K562 (cell line): Measurements from ENCODE around the gene FBXL2. TPM values are rescaled to one million over a fixed set of nuclear protein-coding genes. Genes with fewer than 3 reads are reported as not detected.

Source experiments
- ATAC-seq: fragments of 200-7000 bp; cut with Tn5 transposase; 3 replicates; pipeline ENCODE4 v1.9.1; 2020; ENCODE audit warnings: moderate library complexity
- BruUV-seq: library from RNA; stranded (reverse); fragments of 400-500 nt; replicated peaks from 2 replicates; lab custom pipeline; 2021; lab: Mats Ljungman, UMichigan
- CTCF ChIA-PET: fragments of 300-600 bp; formaldehyde crosslinking; extraction: SDS; loops from one replicate; lab custom pipeline; 2021; ENCODE audit warnings: low intra/inter-chr PET ratio; lab: Yijun Ruan, JAX
- POLR2A ChIA-PET: fragments of 300-600, 350-650 bp; sonication (Branson Sonifier 250); formaldehyde crosslinking; extraction: SDS; loops from one replicate; lab custom pipeline; 2021; ENCODE audit warnings: antibody characterized with exemption, inconsistent platforms; lab: Yijun Ruan, JAX
- DNase-seq, 4 experiments: peaks; one replicate each; pipeline versions ENCODE4 v3.0.0 to v3.0.0-alpha.2; 2011 to 2018; ENCODE audit warnings: low spot score in 3 of 4, mixed read lengths in 3 of 4; ENCODE audit errors: extremely low read depth in 1 of 4
- FAIRE-seq: peaks from 2 replicates; lab custom pipeline; 2011; peaks lifted over from hg19 to GRCh38; lab: Jason Lieb, UNC
- H2AFZ ChIP-seq: 2 replicates; pipeline ENCODE4 v1.6.0; 2011; ENCODE audit warnings: low read depth, low read length, control low read depth, inconsistent platforms
- H3K27ac ChIP-seq: fragments of 200-600 bp; 3 replicates; pipeline ENCODE4 v1.8.0; 2011; ENCODE audit warnings: low read depth, mild to moderate bottlenecking, control low read depth, inconsistent platforms, low read length, moderate library complexity, mixed read lengths; ENCODE audit errors: extremely low read depth
- H3K27me3 ChIP-seq, 2 experiments: fragments of 300-600 bp in 1 of 2; 2 replicates in 1 of 2; 3 replicates in 1 of 2; pipeline versions ENCODE4 v1.6.0 to v1.8.0; 2011; ENCODE audit warnings: inconsistent platforms in 2 of 2, low read length in 2 of 2, mild to moderate bottlenecking in 1 of 2, mixed read lengths in 1 of 2, moderate library complexity in 1 of 2; ENCODE audit not compliant: control insufficient read depth in 2 of 2, insufficient read depth in 2 of 2
- H3K36me3 ChIP-seq: fragments of 300-600 bp; 3 replicates; pipeline ENCODE4 v1.8.0; 2011; ENCODE audit warnings: mild to moderate bottlenecking, low read length, inconsistent platforms; ENCODE audit not compliant: control insufficient read depth, insufficient read depth
- H3K4me1 ChIP-seq, 2 experiments: fragments of 200-600 bp in 1 of 2; replicated peaks in 1 of 2; 2 replicates in 1 of 2; 3 replicates in 1 of 2; pipeline versions ENCODE4 v1.5.1 to v1.8.0; 2011; ENCODE audit warnings: inconsistent platforms in 2 of 2, low read length in 2 of 2, mild to moderate bottlenecking in 1 of 2, mixed read lengths in 1 of 2, moderate library complexity in 1 of 2; ENCODE audit not compliant: control insufficient read depth in 2 of 2, insufficient read depth in 2 of 2
- H3K4me2 ChIP-seq: 2 replicates; pipeline ENCODE4 v1.6.1; 2011; ENCODE audit warnings: low read length, control low read depth, inconsistent platforms, mixed read lengths; ENCODE audit not compliant: insufficient read depth
- H3K4me3 ChIP-seq: fragments of 200-600 bp; sonication (generic), shearing (Covaris generic); 2 replicates; pipeline ENCODE4 v1.5.1; 2016; ENCODE audit warnings: control low read depth, inconsistent platforms
- H3K79me2 ChIP-seq: fragments of 200-600 bp; 3 replicates; pipeline ENCODE4 v1.8.0; 2011; ENCODE audit warnings: low read length, inconsistent platforms; ENCODE audit not compliant: control insufficient read depth, insufficient read depth
- H3K9ac ChIP-seq, 2 experiments: 2 replicates each; pipeline versions ENCODE4 v1.6.0 to v1.6.1; 2011; ENCODE audit warnings: low read depth in 2 of 2, low read length in 2 of 2, control low read depth in 1 of 2, inconsistent platforms in 1 of 2, mild to moderate bottlenecking in 1 of 2, mixed read lengths in 1 of 2; ENCODE audit not compliant: insufficient read depth in 1 of 2
- H3K9me1 ChIP-seq: one replicate; pipeline ENCODE4 v1.6.0; 2011; ENCODE audit warnings: inconsistent platforms, mild to moderate bottlenecking, low read length, moderate library complexity; ENCODE audit not compliant: control insufficient read depth, insufficient read depth
- H3K9me3 ChIP-seq: replicated peaks from 2 replicates; pipeline ENCODE4 v1.5.1; 2011; ENCODE audit warnings: low read depth, low read length, inconsistent platforms; ENCODE audit not compliant: control insufficient read depth, insufficient read depth
- H4K20me1 ChIP-seq: replicated peaks from 2 replicates; pipeline ENCODE4 v1.6.1; 2011; ENCODE audit warnings: low read length, inconsistent platforms, mixed read lengths; ENCODE audit not compliant: control insufficient read depth, insufficient read depth
- ARID2 ChIP-seq: fragments of 450-650 bp; IDR thresholded peaks from 2 replicates; pipeline ENCODE4 v1.6.1; 2017; ENCODE audit warnings: antibody characterized with exemption, mild to moderate bottlenecking
- CHD2 ChIP-seq: IDR thresholded peaks from 2 replicates; pipeline ENCODE4 v1.6.1; 2011; ENCODE audit warnings: low read depth, low read length
- CREB3L1 ChIP-seq: fragments of 450-650 bp; IDR thresholded peaks from 2 replicates; pipeline ENCODE4 v1.6.1; 2014; ENCODE audit warnings: low read depth, mild to moderate bottlenecking, moderate library complexity, borderline replicate concordance
- EHMT2 ChIP-seq: fragments of 450-650 bp; IDR thresholded peaks from 2 replicates; pipeline ENCODE4 v1.6.1; 2018; ENCODE audit warnings: antibody characterized with exemption
- ELF4 ChIP-seq: fragments of 450-650 bp; formaldehyde crosslinking; IDR thresholded peaks from 2 replicates; pipeline ENCODE4 v1.4.0; 2022; ENCODE audit warnings: missing genetic modification characterization
- EZH2 ChIP-seq: IDR thresholded peaks from 2 replicates; pipeline ENCODE4 v1.6.1; 2012; ENCODE audit warnings: low read depth, mild to moderate bottlenecking, inconsistent platforms, low read length, borderline replicate concordance
- GATAD2B ChIP-seq: fragments of 450-650 bp; IDR thresholded peaks from 2 replicates; pipeline ENCODE4 v1.6.1; 2017; ENCODE audit warnings: mild to moderate bottlenecking, borderline replicate concordance
- HDAC1 ChIP-seq, 2 experiments: fragments of 450-650 bp; IDR thresholded peaks; 2 replicates each; pipeline ENCODE4 v1.6.1; 2016 to 2017; ENCODE audit warnings: inconsistent platforms in 1 of 2, mild to moderate bottlenecking in 1 of 2, moderate library complexity in 1 of 2
- HMGXB4 ChIP-seq: sonication (generic); formaldehyde crosslinking; IDR thresholded peaks from 2 replicates; pipeline ENCODE4 v1.8.1; 2023; ENCODE audit warnings: mild to moderate bottlenecking, missing genetic modification reagents
- MYBL2 ChIP-seq, 2 experiments: fragments of 450-650 bp in 1 of 2; sonication (generic) in 1 of 2; formaldehyde crosslinking in 1 of 2; IDR thresholded peaks; 2 replicates each; pipeline versions ENCODE4 v1.6.1 to v1.8.1; 2017 to 2022; ENCODE audit warnings: borderline replicate concordance in 1 of 2, inconsistent platforms in 1 of 2, low read depth in 1 of 2, mild to moderate bottlenecking in 1 of 2, missing genetic modification reagents in 1 of 2, moderate library complexity in 1 of 2
- NCOR1 ChIP-seq: fragments of 450-650 bp; IDR thresholded peaks from 2 replicates; pipeline ENCODE4 v1.6.1; 2016; ENCODE audit warnings: mild to moderate bottlenecking, moderate library complexity
- POU5F1 ChIP-seq: fragments of 150-350 bp; IDR thresholded peaks from 2 replicates; pipeline ENCODE4 v1.6.1; 2014; ENCODE audit warnings: borderline replicate concordance, low read length, low read depth, mild to moderate bottlenecking; ENCODE audit not compliant: partially characterized antibody
- PTBP1 ChIP-seq: fragments of 200-400 bp; formaldehyde crosslinking; IDR thresholded peaks from 2 replicates; pipeline ENCODE4 v1.6.1; 2017; ENCODE audit warnings: low read depth, low read length
- RCOR1 ChIP-seq, 2 experiments: IDR thresholded peaks; 2 replicates each; pipeline ENCODE4 v1.6.1; 2012; ENCODE audit warnings: low read depth in 2 of 2, low read length in 2 of 2, borderline replicate concordance in 1 of 2, improper control_type of control experiment in 1 of 2
- SAP30 ChIP-seq: fragments of 200-600 bp; sonication (generic); IDR thresholded peaks from 2 replicates; pipeline ENCODE4 v1.6.1; 2012; ENCODE audit warnings: borderline replicate concordance, low read depth, mild to moderate bottlenecking, moderate library complexity, low read length, control low read depth, inconsistent platforms; ENCODE audit not compliant: insufficient read depth, poor library complexity, severe bottlenecking
- SIN3A ChIP-seq, 2 experiments: fragments of 150-350 bp in 1 of 2; IDR thresholded peaks; 2 replicates each; pipeline ENCODE4 v1.6.1; 2011 to 2016; ENCODE audit warnings: borderline replicate concordance in 2 of 2, low read depth in 2 of 2, low read length in 2 of 2, mild to moderate bottlenecking in 2 of 2, moderate library complexity in 2 of 2; ENCODE audit not compliant: control insufficient read depth in 1 of 2
- ZNF134 ChIP-seq: fragments of 250-450 bp; sonication (Bioruptor Pico); conservative IDR thresholded peaks from 2 replicates; pipeline ENCODE4 v1.4.0; 2020
- ZNF217 ChIP-seq: sonication (generic); formaldehyde crosslinking; IDR thresholded peaks from 2 replicates; pipeline ENCODE4 v1.8.0; 2022; ENCODE audit warnings: mild to moderate bottlenecking, missing genetic modification reagents
- ZNF583 ChIP-seq: fragments of 250-450 bp; sonication (Bioruptor Pico); IDR thresholded peaks from 2 replicates; pipeline ENCODE4 v1.4.0; 2020
- WGBS: fragments of 100-300 bp; shearing (Covaris generic); methylation state at CpG from one replicate; pipeline ENCODE4 v1.1.6; 2016; ENCODE audit warnings: low coverage, mixed read lengths; ENCODE audit not compliant: insufficient coverage; ENCODE audit errors: missing lambda C conversion rate; 5-methylcytosine and 5-hydroxymethylcytosine counted together
- in situ Hi-C: fragments of 300-500 bp; cut with MboI; formaldehyde crosslinking; loops from 4 replicates; pipeline ENCODE4 v1.15.0; 2018; ENCODE audit warnings: inconsistent platforms, mixed read lengths
- intact Hi-C: fragments of 100-400 bp; cut with micrococcal nuclease; formaldehyde crosslinking; loops from 2 replicates; pipeline ENCODE4 v1.14.2; 2022
- polyA plus RNA-seq, 8 experiments: library from polyadenylated mRNA; depleted of rRNA in 4 of 8; stranded (reverse) in 5 of 8; unstranded in 3 of 8; fragments of >200 nt; fragmentation: Nextera tagmentation in 2 of 8; fragmentation: Illumina TruSeq in 1 of 8; extraction: Ambion mirVana in 2 of 8; extraction: Trizol in 1 of 8; gene quantifications; 2 replicates each; pipeline versions ENCODE4 v1.2.1 to v1.2.3, GENCODE V29; 2011 to 2014; ENCODE audit warnings: inconsistent platforms in 1 of 8, missing spikeins in 1 of 8
- total RNA-seq, 7 experiments: library from RNA; depleted of rRNA in 6 of 7; stranded (reverse); fragments of >200 nt in 6 of 7; fragmentation: Illumina TruSeq in 2 of 7; extraction: Trizol in 2 of 7; gene quantifications; 2 replicates each; pipeline versions ENCODE4 v1.2.1 to v1.2.3, GENCODE V29; 2011 to 2021; ENCODE audit warnings: low replicate concordance in 1 of 7

Gene FBXL2
- total and polyA plus RNA-seq, 9 of the 15 experiments (the other 6 are each of a cell fraction or from before 2014, with no cell fraction given): 1.3 to 6.9 (median 1.9) TPM

GRCh38 chr3:33229066-33229465 lies 48.2 kb upstream of the FBXL2 start:
- Histone ChIP-seq H3K4me1 (peaks cover 0 to 3% of the 10 kb centered on the region in 2 experiments; a peak in 1 of 5 replicates), H3K79me2 (no peaks in the 10 kb centered on the region), H3K27me3 (peaks cover 3 to 7% of the 10 kb centered on the region in 2 experiments; a peak in 2 of 5 replicates), H3K9me3 (no peaks in the 10 kb centered on the region), H3K27ac (no peak overlapping the region), H3K4me3 (no peak overlapping the region), H3K36me3 (no peaks in the 10 kb centered on the region), H4K20me1 (0 out of 2 replicates have a peak, but pooled peaks cover 4% of the 10 kb centered on the region), H3K9me1 (no peaks in the 10 kb centered on the region), H3K9ac (no peak overlapping the region), H3K4me2 (no peak overlapping the region), H2AFZ (no peak overlapping the region)
- no peak for FAIRE-seq
- CTCF ChIA-PET: interaction anchor here (0.7 kb wide), 1 partner anchor 34 kb away, joined by 3 read pairs; no protein-coding TSS in a partner anchor
- POLR2A ChIA-PET: interaction anchor here (0.6 to 1.4 kb wide), 2 partner anchors 12 to 332 kb away, joined by 3 to 5 read pairs; no protein-coding TSS in a partner anchor
- no TSS peak for BruUV-seq
- ATAC-seq: peak; percentile 51; the same call in 2 of the 3 replicates
- in situ Hi-C loops: no loop called here
- DNase-seq: peak in 2 of 4 experiments; percentile 50 to 52
- WGBS: 2% methylated on average over 3 of the region's 3 CpGs
- intact Hi-C loops: no loop called here
- TF ChIP-seq ELF4 (CRISPR knock-in tag) (0 out of 2 replicates have a peak, but pooled peaks have one; percentile 29), HMGXB4 (CRISPR knock-in tag) (no peak), SIN3A (IDR thresholded peaks at IDR 0.05; ENCODE audit: borderline replicate concordance in 2 of 2, control insufficient read depth in 1 of 2, low read depth in 2 of 2, low read length in 2 of 2) (no peak), CREB3L1 (no peak), GATAD2B (no peak), ARID2 (no peak), RCOR1 (IDR thresholded peaks at IDR 0.05; ENCODE audit: borderline replicate concordance in 1 of 2, low read depth in 2 of 2, low read length in 2 of 2) (peak; percentile 73 to 93; a peak in 3 of 4 replicates), NCOR1 (peak; percentile 74), SAP30 (no peak), ZNF134 (CRISPR knock-in tag) (no peak), ZNF217 (CRISPR knock-in tag) (no peak), CHD2 (no peak), EHMT2 (no peak), HDAC1 (IDR thresholded peaks at IDR 0.05) (peak in 1 of 2 experiments; percentile 69; a peak in 2 of 4 replicates), ZNF583 (CRISPR knock-in tag) (0 out of 2 replicates have a peak, but pooled peaks have one; percentile 35), MYBL2 (IDR thresholded peaks at IDR 0.05; ENCODE audit: low read depth) (0 out of 2 replicates have a peak, but pooled peaks have one; percentile 15), MYBL2 (CRISPR knock-in tag; IDR thresholded peaks at IDR 0.05; ENCODE audit: borderline replicate concordance) (no peak), EZH2 (no peak), POU5F1 (no peak), PTBP1 (no peak)
